Dedifferentiated amniotic fluid mesenchymal stem cell (primary cell): ENCODE measurements around the gene GALNT2.

Source experiments
- DNase-seq: peaks from one replicate; pipeline ENCODE4 v3.0.0-alpha.2; 2016; ENCODE audit errors: extremely low spot score

GALNT2 gene

DNA sequence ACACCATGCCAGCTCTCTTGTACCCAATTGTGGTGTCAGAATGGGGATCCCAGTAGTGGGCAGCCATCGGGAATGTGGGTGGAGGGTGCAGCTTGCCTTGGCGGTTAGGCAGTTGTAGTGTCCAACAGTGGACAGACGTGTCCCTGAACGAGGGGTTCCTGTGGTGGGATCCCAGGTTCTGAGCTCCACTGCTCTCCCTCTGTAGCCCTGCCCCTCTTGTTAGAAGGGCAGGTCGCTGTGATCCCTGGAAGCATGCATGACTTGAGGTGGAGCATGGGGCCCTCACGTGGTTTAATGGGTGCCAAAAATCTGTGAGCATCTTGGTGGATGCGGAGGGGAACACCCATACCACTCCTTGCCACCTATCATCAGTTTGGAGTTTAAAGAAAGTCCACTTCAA, 4.3 kb downstream of the GALNT2 start:
- DNase-seq: no peak

DNA sequence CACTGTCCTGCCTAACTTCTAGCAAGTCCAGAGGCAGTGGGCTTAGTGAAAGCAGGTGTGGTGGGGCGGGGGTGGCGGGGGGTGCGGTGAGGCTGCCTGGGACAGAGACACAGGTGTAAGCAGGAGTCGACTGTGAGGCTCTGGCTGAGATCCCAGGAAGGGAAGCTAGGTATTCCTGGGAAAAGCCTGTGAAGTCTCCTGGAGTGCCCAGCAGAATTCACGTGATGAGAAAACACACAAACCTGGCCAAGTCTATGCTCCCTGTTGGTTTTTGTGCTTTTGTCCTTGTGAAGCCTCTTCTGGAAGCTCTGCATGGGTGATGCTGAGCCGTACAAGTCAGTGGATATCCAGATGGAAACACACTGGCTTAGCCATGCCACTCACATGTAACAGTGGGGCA, 5.3 kb downstream of the GALNT2 start:
- no peak for DNase-seq

DNA sequence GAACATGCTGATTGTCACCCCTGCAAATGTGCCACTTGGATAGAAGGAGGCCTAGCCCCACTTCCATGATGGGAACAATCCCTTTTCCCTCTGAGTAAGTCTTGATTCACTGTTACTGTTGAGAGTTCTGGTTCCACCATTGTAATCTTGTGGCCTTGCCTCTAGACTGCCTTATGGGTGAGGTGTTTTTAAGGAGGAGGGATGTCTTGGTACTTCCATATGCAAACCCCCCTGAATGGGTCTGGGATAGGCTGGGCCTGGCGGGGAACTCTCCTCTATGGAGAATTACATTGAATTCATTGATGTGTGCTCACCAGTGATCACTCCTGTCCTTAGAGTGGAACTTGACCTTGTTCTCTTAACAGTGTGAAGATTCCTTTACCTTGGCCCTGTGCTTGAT, 5.8 kb downstream of the GALNT2 start:
- DNase-seq: no peak

GRCh38 chr1:230073371-230074035, 6.5 kb downstream of the GALNT2 start:
- DNase-seq: peak; percentile 76

- no peak for DNase-seq
These were observed 7.2 kb downstream of the GALNT2 start for GRCh38 chr1:230074270-230074669.

- DNase-seq: no peak
These were observed 7.7 kb downstream of the GALNT2 start for GRCh38 chr1:230074762-230075161.

- no peak for DNase-seq
These were observed 9.1 kb downstream of the GALNT2 start for GRCh38 chr1:230076121-230076520.

- DNase-seq: no peak
These were observed 10.0 kb downstream of the GALNT2 start for GRCh38 chr1:230077011-230077410.

- no peak for DNase-seq
These were observed 10.6 kb downstream of the GALNT2 start for GRCh38 chr1:230077436-230078213.

GRCh38 chr1:230079199-230080024, 12.4 kb downstream of the GALNT2 start:
- DNase-seq: no peak

DNA sequence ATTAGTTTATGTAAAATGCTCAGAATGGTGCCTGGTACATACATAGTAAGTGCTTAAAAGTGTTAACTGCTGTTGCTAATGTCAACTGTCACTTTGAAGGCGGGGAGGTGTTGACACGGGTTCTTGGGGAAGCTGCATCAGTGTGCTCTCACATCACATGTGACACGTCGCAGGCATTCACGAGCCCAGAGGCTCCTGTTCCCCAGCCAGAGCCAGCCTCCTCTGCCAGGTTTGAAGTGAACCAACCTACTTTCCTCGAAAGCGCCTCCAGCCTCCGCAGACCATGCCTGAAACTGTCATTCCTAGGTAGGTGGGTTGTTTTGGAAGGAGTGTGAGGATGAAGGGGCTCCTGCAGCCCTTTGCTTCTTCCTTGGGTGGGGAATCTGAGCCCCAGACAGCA, 13.8 kb downstream of the GALNT2 start:
- DNase-seq: no peak

DNA sequence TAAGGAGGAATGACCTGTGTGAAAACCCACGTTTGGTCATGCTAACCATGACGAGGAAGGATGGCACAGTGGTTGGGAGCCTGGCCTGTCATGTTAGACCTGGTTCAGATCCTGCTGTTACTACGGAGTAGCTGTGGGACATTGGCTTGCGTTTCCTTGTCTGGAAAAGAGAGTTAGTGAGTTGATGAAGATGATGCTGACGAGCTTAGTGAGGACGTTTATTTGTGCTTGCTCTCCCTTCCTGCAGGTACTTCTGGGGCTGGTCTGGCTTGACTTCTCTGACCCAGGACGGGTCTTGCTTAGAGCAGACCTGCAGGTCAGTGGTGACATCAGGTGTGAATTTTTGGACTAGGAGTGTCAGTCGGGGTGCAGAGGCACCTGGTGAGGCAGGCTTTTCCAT, 14.7 kb downstream of the GALNT2 start:
- DNase-seq: no peak

- no peak for DNase-seq
These were observed 15.2 kb downstream of the GALNT2 start for GRCh38 chr1:230082211-230082610.

DNA sequence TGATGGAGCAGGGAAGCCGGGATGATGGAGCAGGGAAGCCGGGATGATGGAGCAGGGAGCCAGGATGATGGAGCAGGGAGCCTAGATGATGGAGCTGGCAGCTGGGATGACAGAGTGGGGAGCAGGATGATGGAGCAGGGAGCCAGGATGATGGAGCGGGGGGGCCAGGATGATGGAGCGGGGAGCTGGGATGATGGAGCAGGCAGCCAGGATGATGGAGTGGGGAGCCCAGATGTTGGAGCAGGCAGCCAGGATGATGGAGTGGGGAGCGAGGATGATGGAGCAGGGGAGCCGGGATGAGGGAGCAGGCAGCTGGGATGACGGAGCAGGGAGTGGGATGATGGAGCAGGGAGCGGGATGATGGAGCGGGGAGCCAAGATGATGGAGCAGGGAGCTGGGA, 16.0 kb downstream of the GALNT2 start:
- no peak for DNase-seq

GRCh38 chr1:230083746-230084407, 16.8 kb downstream of the GALNT2 start:
- no peak for DNase-seq

GRCh38 chr1:230084408-230085177, 17.6 kb downstream of the GALNT2 start:
- DNase-seq: peak; percentile 96

DNA sequence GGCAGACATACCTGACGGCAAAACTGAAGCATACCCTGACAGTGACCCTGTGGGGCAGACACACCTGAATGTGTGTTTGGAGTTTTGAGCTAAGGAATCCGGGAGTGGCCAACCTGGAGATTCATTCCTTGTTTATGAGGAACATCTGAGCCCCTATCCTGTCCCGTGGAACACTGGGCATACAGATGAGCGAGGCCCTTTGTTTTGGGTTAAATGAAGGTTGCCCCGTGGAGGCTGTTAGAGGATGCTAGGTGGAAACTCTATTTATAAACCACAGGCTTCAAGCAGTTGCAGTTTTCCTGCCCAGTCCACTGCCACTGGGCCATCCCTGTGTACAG, 18.1 kb downstream of the GALNT2 start:
- DNase-seq: no peak

DNA sequence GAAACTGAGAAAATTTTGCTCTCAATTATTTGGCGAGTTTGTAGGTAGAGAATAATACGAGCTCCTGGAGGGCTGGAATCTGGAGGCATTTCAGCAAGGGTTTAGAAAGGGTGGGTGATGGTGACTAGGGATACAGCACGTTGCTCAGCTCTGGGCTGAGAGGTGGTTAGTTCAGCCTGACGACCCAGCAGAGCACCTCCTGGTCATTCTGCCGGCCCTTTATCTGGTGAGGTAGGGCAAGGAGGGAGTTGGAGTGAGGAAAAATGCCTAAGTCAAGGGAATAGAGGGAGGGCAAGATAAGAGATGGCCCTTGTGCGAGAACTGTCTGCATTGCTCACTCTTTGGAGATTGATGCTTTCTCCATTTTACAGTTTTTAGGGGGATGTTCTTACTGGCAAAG, 19.1 kb downstream of the GALNT2 start:
- DNase-seq: no peak

DNA sequence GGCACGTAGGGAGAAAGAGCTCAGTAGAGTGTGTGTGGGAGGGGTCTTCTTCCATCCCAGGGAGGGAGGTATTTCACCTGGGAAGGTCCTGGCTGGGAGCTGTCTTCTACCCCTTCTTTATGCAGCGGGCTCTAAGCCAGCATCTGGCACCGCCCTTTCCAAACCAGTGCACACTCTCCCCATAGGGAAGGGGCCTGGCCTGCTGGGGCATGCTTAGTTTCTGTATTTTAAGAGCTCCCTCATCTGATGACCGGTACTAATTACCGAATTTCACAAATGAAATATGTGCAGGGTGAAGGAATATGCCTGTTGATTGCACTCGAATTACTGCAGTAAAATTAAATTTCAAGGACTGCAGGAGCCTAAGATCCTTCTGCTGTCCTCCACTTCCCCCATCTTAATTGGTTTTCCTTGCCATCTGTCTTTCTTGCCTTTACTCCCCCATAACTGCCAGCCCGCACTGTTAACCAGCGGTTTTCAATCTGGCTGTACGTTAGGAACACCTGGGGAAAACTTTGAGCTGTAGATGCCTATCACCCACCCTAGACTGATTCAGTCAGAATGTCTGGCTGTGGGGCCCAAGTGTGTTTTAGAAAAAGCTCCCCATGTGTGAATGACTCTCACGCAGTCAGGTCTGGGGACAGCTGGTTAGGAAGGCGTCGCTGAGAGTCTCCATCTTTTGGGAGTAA, 20.1 kb downstream of the GALNT2 start:
- DNase-seq: no peak

DNA sequence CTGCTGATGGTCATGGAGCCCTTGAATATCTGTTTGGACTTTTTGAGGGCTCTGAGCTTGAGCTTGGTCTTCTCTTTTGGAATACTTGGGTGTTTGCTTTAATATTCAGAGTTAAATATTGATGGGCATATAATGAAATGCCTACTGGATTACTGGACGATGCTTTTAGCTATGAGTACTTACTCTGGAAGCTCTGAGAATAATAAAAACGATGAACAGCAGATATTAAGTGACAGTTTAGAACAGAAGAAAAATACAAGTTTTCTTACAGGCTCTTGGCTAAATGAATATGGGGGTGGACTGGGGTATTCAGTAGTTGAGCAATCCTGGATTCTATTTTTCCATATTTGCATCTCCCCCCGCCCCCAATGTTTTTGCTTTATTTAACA, 20.7 kb downstream of the GALNT2 start:
- DNase-seq: no peak

- peak; percentile 75 for DNase-seq
These were observed 23.2 kb downstream of the GALNT2 start for GRCh38 chr1:230090194-230090711.
